Vagina (tissue), 2 donors: ENCODE results near the gene FOXD3. TPM values are rescaled to one million over a fixed set of nuclear protein-coding genes. Genes with fewer than 3 reads are reported as not detected.

Experiments used
- DNase-seq, 2 donors: peaks; one replicate each; pipeline ENCODE4 v3.0.0-alpha.2; 2017; ENCODE audit errors: extremely low spot score in 2 of 2
- H3K27ac ChIP-seq: fragments of 200-600 bp; sonication (generic); one replicate; pipeline ENCODE4 v1.5.1; 2019
- H3K27me3 ChIP-seq: fragments of 200-600 bp; sonication (generic); one replicate; pipeline ENCODE4 v1.5.1; 2019
- H3K36me3 ChIP-seq, 2 donors: fragments of 200-600 bp; sonication (generic); one replicate each; pipeline ENCODE4 v1.5.1; 2017 to 2019
- H3K4me1 ChIP-seq: fragments of 200-600 bp; sonication (generic); one replicate; pipeline ENCODE4 v1.5.1; 2019
- H3K4me3 ChIP-seq, 2 donors: fragments of 200-600 bp; sonication (generic); 1 replicate in 1 of 2; 2 replicates in 1 of 2; pipeline ENCODE4 v1.5.1; 2016 to 2019
- H3K9me3 ChIP-seq: fragments of 200-600 bp; sonication (generic); one replicate; pipeline ENCODE4 v1.5.1; 2019
- POLR2A ChIP-seq, 2 donors: fragments of 450-650 bp; IDR thresholded peaks; one replicate each; pipeline ENCODE4 v1.6.1; 2017; ENCODE audit warnings: antibody characterized with exemption in 2 of 2, mild to moderate bottlenecking in 2 of 2, moderate library complexity in 2 of 2
- POLR2AphosphoS5 ChIP-seq, 2 donors: sonication (generic); formaldehyde crosslinking; IDR thresholded peaks; one replicate each; pipeline ENCODE4 v1.9.0; 2017; ENCODE audit warnings: antibody characterized with exemption in 2 of 2, mild to moderate bottlenecking in 2 of 2, low read depth in 1 of 2; ENCODE audit not compliant: insufficient read depth in 1 of 2
- intact Hi-C: fragments of 100-400 bp; cut with DNase I; formaldehyde crosslinking; loops from one replicate; pipeline ENCODE4 v1.15.1; 2023
- total RNA-seq: library from RNA; depleted of rRNA; stranded (reverse); fragments of >200 nt; gene quantifications from one replicate; pipeline ENCODE4 v1.2.3, GENCODE V29; 2016
- TF ChIP-seq, protein P1 (sequence below), 3 experiments: fragments of 450-650 bp in 2 of 3; fragments of 200-600 bp in 1 of 3; sonication (generic) in 1 of 3; IDR thresholded peaks; one replicate each; pipeline ENCODE4 v1.5.1; 2017 to 2019; ENCODE audit warnings: antibody characterized with exemption in 3 of 3, mild to moderate bottlenecking in 2 of 3, moderate library complexity in 2 of 3

The FOXD3 gene
- total RNA-seq, 1 donor from 2014 or later: not detected

DNA sequence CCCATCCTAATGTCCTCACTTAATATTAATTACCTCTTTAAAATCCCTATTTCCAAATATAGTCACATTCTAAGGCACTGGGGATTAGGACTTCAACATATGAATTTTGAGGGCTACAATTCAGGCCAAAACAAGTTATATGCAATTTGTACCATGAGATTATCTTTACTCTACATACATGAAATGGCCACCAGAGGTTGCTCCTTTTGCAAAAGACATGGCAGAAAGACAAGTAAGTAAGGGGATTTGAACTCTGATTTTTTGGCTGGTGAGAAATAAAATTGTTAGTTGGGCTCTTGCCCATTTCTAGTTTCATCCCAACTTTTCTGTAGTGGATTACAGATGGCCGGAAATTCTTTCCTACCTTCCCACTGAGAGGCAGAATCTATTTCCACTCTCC is 40.2 kb downstream of the FOXD3 start:
- H3K27me3 ChIP-seq: no peaks in the 10 kb centered on the region
- TF ChIP-seq POLR2A (IDR thresholded peaks at IDR 0.05): no peak
- TF ChIP-seq, protein P1, sequence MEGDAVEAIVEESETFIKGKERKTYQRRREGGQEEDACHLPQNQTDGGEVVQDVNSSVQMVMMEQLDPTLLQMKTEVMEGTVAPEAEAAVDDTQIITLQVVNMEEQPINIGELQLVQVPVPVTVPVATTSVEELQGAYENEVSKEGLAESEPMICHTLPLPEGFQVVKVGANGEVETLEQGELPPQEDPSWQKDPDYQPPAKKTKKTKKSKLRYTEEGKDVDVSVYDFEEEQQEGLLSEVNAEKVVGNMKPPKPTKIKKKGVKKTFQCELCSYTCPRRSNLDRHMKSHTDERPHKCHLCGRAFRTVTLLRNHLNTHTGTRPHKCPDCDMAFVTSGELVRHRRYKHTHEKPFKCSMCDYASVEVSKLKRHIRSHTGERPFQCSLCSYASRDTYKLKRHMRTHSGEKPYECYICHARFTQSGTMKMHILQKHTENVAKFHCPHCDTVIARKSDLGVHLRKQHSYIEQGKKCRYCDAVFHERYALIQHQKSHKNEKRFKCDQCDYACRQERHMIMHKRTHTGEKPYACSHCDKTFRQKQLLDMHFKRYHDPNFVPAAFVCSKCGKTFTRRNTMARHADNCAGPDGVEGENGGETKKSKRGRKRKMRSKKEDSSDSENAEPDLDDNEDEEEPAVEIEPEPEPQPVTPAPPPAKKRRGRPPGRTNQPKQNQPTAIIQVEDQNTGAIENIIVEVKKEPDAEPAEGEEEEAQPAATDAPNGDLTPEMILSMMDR (IDR thresholded peaks at IDR 0.05): no peak
- no peak for TF ChIP-seq POLR2AphosphoS5 (IDR thresholded peaks at IDR 0.05; ENCODE audit: insufficient read depth in 1 of 2, low read depth in 1 of 2)
- no peak overlapping the region for H3K27ac ChIP-seq
- H3K36me3 ChIP-seq: no peaks in the 10 kb centered on the region
- intact Hi-C loops: no loop called here
- DNase-seq: no peak
- H3K9me3 ChIP-seq: no peaks in the 10 kb centered on the region
- peaks cover 4% of the 10 kb centered on the region for H3K4me1 ChIP-seq
- H3K4me3 ChIP-seq: no peak overlapping the region

GRCh38 chr1:63363014-63363413 is 40.6 kb downstream of the FOXD3 start:
- Histone ChIP-seq H3K27ac (no peak overlapping the region), H3K27me3 (no peaks in the 10 kb centered on the region), H3K4me3 (no peak overlapping the region), H3K9me3 (no peaks in the 10 kb centered on the region), H3K4me1 (peaks cover 5% of the 10 kb centered on the region), H3K36me3 (no peaks in the 10 kb centered on the region)
- TF ChIP-seq, protein P1 (IDR thresholded peaks at IDR 0.05): no peak
- TF ChIP-seq POLR2A (IDR thresholded peaks at IDR 0.05) (no peak), POLR2AphosphoS5 (IDR thresholded peaks at IDR 0.05; ENCODE audit: insufficient read depth in 1 of 2, low read depth in 1 of 2) (no peak)
- intact Hi-C loops: no loop called here
- DNase-seq: no peak

- TF ChIP-seq, protein P1 (IDR thresholded peaks at IDR 0.05): no peak
- TF ChIP-seq POLR2A (IDR thresholded peaks at IDR 0.05) (no peak), POLR2AphosphoS5 (IDR thresholded peaks at IDR 0.05; ENCODE audit: insufficient read depth in 1 of 2, low read depth in 1 of 2) (no peak)
- Histone ChIP-seq H3K4me1 (peaks cover 17% of the 10 kb centered on the region), H3K9me3 (no peaks in the 10 kb centered on the region), H3K27ac (peak overlapping the region; percentile 66), H3K27me3 (no peaks in the 10 kb centered on the region), H3K4me3 (peak overlapping the region; percentile 70 to 91), H3K36me3 (peaks cover 0 to 8% of the 10 kb centered on the region in 2 donors)
- intact Hi-C loops: no loop called here
- DNase-seq: no peak
These were observed 44.5 kb downstream of the FOXD3 start for GRCh38 chr1:63366908-63367214.

DNA sequence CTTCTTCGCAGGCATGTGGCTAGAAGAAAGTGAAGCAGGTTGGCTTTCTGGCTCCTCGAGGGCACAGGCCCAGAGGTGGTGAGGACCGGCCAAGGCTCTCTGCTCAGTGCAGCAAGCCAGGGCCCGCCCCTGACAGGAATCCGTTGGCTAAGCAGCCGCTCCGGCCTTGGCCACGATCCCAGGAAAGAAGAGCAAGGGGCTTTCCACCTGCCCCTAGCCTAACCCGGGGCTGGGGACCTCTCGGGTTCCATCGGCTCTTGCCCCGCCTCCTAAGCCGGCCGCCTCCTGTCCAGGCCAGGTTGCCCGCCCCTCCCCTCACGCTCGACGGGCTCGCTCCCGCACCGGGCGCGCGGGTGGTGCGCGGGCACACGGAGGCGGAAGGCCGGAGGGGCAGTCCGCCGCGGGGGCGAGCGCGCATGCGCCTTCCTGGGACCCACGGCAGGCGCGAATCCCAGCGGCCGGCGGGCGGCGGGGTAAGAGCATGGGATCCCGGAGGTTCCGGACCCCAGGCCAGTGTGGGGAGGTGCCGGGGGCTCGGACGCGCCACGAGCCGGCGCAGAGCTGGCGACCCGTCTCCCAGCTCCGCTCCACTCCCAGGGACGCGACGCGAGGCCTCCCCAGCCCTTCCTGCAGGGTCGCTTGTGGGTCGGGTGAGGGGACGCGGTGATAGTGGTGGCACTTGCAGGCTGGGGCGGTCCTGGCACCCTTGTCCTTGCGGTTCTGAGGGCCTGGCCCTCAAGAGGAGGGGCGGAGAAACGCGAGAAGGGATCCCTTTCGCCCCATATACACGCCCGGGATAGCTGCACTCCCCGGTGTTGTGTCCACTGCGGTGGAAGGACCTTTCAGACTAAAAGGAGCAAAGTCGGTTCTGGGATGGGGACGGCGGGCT is 45.1 kb downstream of the FOXD3 start, which contains the start of gene ALG6:
ALG6 (plus strand) TSS at position 413 of the 889 bp plus-strand sequence. CDS start 3,351 bp downstream, outside the sequence.
- intact Hi-C loops: no loop called here
- peak in 1 of 2 donors; percentile 88 for DNase-seq
- Histone ChIP-seq H3K36me3 (peaks cover 0 to 8% of the 10 kb centered on the region in 2 donors), H3K9me3 (no peaks in the 10 kb centered on the region), H3K4me1 (peaks cover 17% of the 10 kb centered on the region), H3K27me3 (no peaks in the 10 kb centered on the region), H3K4me3 (peak within 1 kb of the TSS; percentile 70 to 91), H3K27ac (peak within 1 kb of the TSS; percentile 66)
- TF ChIP-seq POLR2AphosphoS5 (IDR thresholded peaks at IDR 0.05; ENCODE audit: insufficient read depth in 1 of 2, low read depth in 1 of 2) (peak in 1 of 2 donors; percentile 89), POLR2A (IDR thresholded peaks at IDR 0.05) (peak in 1 of 2 donors; percentile 59)
- TF ChIP-seq, protein P1 (IDR thresholded peaks at IDR 0.05): no peak

GRCh38 chr1:63368131-63368530 is 45.8 kb downstream of the FOXD3 start:
- Histone ChIP-seq H3K36me3 (peaks cover 0 to 8% of the 10 kb centered on the region in 2 donors), H3K9me3 (no peaks in the 10 kb centered on the region), H3K27me3 (no peaks in the 10 kb centered on the region), H3K4me3 (peak overlapping the region; percentile 70 to 91), H3K4me1 (peaks cover 17% of the 10 kb centered on the region), H3K27ac (peak overlapping the region; percentile 66)
- DNase-seq: no peak
- intact Hi-C loops: no loop called here
- no peak for TF ChIP-seq POLR2AphosphoS5 (IDR thresholded peaks at IDR 0.05; ENCODE audit: insufficient read depth in 1 of 2, low read depth in 1 of 2)
- no peak for TF ChIP-seq POLR2A (IDR thresholded peaks at IDR 0.05)
- TF ChIP-seq, protein P1 (IDR thresholded peaks at IDR 0.05): no peak
